Activated CD8-positive, alpha-beta memory T cell treated with anti-CD3 and anti-CD28 coated beads, Interleukin-2, amount 10 ng/mL, durations not matched to agents 7 days and 5 days (primary cell): ENCODE measurements around the gene ETF1. TPM values are rescaled to one million over a fixed set of nuclear protein-coding genes. Genes with fewer than 3 reads are reported as not detected.
A peak's percentile ranks its signal among the peaks of the same experiment; 100 is the strongest.

Source experiments
- ATAC-seq: fragments of 150-1000 bp; cut with Tn5 transposase; one replicate; pipeline ENCODE4 v1.10.0; 2021; ENCODE audit warnings: moderate library complexity
- CTCF ChIA-PET: fragments of 350-600 bp; sonication (Branson Sonifier 250); formaldehyde crosslinking; loops from one replicate; lab custom pipeline; 2021; ENCODE audit warnings: antibody characterized with exemption; lab: Charles Lee
- DNase-seq: peaks from one replicate; pipeline ENCODE4 v3.0.0-alpha.2; 2020
- H3K27ac Mint-ChIP-seq: one replicate; pipeline ENCODE4 v1.8.0; 2021; ENCODE audit warnings: mild to moderate bottlenecking, mixed read lengths
- H3K27me3 Mint-ChIP-seq: one replicate; pipeline ENCODE4 v1.8.0; 2021; ENCODE audit warnings: mixed read lengths
- H3K36me3 Mint-ChIP-seq: one replicate; pipeline ENCODE4 v1.8.0; 2021; ENCODE audit warnings: mild to moderate bottlenecking, mixed read lengths
- H3K4me1 Mint-ChIP-seq: one replicate; pipeline ENCODE4 v1.8.0; 2021; ENCODE audit warnings: mixed read lengths
- H3K4me3 Mint-ChIP-seq: one replicate; pipeline ENCODE4 v1.8.0; 2021; ENCODE audit warnings: mild to moderate bottlenecking, moderate library complexity, mixed read lengths
- H3K9me3 Mint-ChIP-seq: one replicate; pipeline ENCODE4 v1.8.0; 2022; ENCODE audit warnings: low read depth, mixed read lengths
- total RNA-seq, 2 experiments: library from RNA; stranded (reverse); gene quantifications; one replicate each; pipeline ENCODE4 v1.2.3, GENCODE V29; 2021

The ETF1 gene
- total RNA-seq, 2 experiments from 2014 or later: 92.2 to 134 TPM

DNA sequence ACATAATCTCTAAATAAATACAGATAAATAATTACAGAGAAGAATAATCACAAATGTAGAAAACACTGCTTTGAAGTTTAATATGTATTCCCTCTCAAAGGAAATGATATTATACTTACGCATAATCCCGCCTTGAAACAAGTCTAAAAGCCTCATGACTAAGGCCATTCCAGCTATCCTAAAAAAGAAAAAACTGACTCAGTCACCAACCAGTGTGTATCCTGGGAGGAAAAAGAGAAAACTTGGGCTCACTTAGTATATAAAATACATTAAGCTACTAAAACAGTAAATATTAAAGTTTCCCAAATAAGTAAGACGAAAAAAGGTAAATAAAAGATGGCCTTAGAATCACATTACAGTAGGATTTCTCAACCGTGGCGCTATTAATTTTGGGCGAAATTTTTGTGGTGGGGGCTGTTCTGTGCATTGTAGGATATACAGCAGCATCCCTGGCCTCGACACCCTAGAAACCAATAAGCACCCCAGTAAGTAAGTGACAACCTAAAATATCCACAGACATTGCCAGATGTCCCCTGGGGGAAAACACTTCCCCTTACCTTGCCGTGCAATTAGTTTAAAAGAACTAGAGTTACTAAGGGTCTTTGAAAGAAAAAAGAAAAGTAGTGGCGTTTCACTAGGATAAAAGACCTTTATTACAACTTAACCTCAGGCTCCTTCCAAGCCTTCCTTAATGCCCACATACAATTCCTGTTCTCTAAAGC lies 31.1 kb upstream of the ETF1 start:
- peaks cover 38% of the 10 kb centered on the region for H3K36me3 Mint-ChIP-seq

DNA sequence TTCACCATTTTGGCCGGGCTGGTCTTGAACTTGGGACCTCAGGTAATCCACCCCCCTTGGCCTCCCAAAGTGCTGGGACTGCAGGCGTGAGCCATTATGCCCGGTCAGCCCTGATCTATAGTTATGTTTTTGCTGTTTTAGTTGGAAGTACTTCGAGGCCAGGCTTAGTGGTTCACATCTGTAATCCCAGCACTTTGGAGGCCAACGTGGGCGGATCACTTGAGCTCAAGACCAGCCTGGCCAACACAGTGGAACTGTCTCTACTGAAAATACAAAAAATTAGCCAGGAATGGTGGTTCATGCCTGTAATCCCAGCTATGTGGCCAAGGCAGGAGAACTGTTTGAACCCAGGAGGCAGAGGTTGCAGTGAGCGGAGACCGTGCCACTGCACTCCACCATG lies 30.2 kb upstream of the ETF1 start:
- Mint-ChIP-seq H3K4me3 (no peak overlapping the region), H3K27me3 (no peaks in the 10 kb centered on the region), H3K27ac (peak overlapping the region; percentile 43), H3K9me3 (no peaks in the 10 kb centered on the region), H3K36me3 (peaks cover 47% of the 10 kb centered on the region), H3K4me1 (peaks cover 49% of the 10 kb centered on the region)
- DNase-seq (no peak), ATAC-seq (no peak)
- CTCF ChIA-PET: no interaction called here

More for the DNA sequence above, 31.1 kb upstream of the ETF1 start:
- Mint-ChIP-seq H3K4me3 (peak overlapping the region; percentile 93), H3K27ac (peak overlapping the region; percentile 98), H3K9me3 (no peaks in the 10 kb centered on the region), H3K4me1 (peaks cover 40% of the 10 kb centered on the region), H3K27me3 (no peaks in the 10 kb centered on the region)
- DNase-seq (no peak), ATAC-seq (no peak)
- CTCF ChIA-PET: interaction anchor here (2.1 to 3.0 kb wide), 2 partner anchors 31 to 110 kb away, joined by 18 read pairs; partner anchors contain the start of genes EGR1 and ETF1

DNA sequence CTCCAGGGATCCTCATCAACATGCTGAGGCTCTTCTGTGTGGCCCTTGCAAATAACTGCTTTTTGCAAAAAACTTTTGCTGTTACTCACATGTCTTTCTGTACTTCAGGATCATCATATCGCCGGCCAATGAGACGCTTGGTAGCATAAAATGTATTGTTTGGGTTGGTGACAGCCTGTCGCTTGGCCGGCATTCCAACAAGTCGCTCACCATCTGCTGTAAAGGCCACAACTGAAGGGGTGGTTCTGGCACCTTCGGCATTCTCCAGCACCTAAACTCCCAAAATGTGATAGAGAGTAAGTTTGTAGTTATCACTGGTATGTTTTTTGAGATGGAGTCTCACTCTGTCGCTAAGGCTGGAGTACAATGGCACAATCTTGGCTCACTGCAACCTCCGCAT lies 27.8 kb upstream of the ETF1 start:
- H3K27me3 Mint-ChIP-seq: no peaks in the 10 kb centered on the region
- no peaks in the 10 kb centered on the region for H3K9me3 Mint-ChIP-seq
- no peak overlapping the region for H3K27ac Mint-ChIP-seq
- H3K4me1 Mint-ChIP-seq: peaks cover 61% of the 10 kb centered on the region
- CTCF ChIA-PET: interaction anchor here (1.2 kb wide), 1 partner anchor 23 kb away, joined by 4 read pairs; no protein-coding TSS in a partner anchor
- H3K4me3 Mint-ChIP-seq: no peak overlapping the region
- peaks cover 66% of the 10 kb centered on the region for H3K36me3 Mint-ChIP-seq
- DNase-seq (no peak), ATAC-seq (no peak)

DNA sequence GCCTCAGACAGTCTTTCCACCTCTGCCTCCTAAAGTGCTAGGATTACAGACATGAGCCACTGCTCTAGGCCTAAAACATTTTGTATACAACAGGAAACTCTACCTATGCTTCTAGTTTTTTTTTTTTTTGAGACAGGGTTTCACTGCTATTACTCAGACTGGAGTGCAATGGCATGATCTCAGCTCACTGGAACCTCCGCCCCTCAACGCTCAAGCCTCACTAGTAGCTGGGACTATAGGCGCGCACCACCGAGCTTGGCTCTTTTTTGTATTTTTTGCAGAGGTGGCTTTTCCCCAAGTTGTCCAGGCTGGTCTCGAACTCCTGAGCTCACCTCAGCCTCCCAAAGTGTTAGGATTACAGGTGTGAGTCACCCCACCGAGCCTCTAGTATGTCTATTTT lies 26.7 kb upstream of the ETF1 start:
- ATAC-seq: no peak
- DNase-seq: no peak
- Mint-ChIP-seq H3K4me1 (peaks cover 68% of the 10 kb centered on the region), H3K27me3 (no peaks in the 10 kb centered on the region), H3K27ac (peak overlapping the region; percentile 15), H3K4me3 (no peak overlapping the region), H3K36me3 (peaks cover 73% of the 10 kb centered on the region), H3K9me3 (no peaks in the 10 kb centered on the region)
- CTCF ChIA-PET: interaction anchor here (0.6 to 1.1 kb wide), 2 partner anchors 26 to 340 kb away, joined by 3 read pairs; partner anchors contain the start of gene ETF1

DNA sequence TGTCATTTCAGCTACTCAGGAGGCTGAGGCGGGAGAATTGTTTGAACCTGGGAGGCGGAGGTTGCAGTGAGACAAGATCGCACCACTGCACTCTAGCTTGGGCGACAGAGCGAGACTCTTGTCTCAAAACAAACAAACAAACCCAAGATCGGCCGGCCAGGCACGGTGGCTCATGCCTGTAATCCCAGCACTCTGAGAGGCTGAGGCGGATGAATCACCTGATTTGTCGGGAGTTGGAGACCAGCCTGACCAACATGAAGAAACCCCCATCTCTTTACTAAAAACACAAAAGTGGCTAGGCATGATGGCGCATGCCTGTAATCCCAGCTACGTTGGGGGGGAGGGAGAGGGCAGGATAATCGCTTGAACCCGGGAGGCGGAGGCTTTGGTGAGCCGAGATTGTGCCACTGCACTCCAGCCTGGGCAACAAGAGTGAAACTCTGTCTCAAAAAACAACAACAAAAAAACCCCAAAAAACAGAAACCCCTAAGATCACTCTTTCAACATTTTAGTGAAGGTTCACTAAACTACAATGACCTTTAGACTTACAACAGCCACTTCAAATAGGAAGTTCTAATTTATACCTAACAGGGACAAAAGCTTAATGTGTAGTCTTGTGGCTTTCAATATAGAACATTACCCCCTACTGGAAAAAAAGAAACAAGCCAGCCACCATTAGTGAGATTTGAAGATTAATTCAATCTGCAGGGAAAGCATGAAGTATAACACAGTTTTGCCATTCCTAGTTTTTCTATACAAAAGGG lies 25.2 kb upstream of the ETF1 start:
- Mint-ChIP-seq H3K4me3 (no peak overlapping the region), H3K27me3 (no peaks in the 10 kb centered on the region), H3K36me3 (peaks cover 70% of the 10 kb centered on the region), H3K27ac (peak overlapping the region; percentile 65), H3K9me3 (no peaks in the 10 kb centered on the region), H3K4me1 (peaks cover 76% of the 10 kb centered on the region)
- CTCF ChIA-PET: interaction anchor here (0.7 to 3.8 kb wide), 6 partner anchors 11 to 119 kb away, joined by 3 to 16 read pairs (median 4); no protein-coding TSS in a partner anchor
- DNase-seq (no peak), ATAC-seq (no peak)

DNA sequence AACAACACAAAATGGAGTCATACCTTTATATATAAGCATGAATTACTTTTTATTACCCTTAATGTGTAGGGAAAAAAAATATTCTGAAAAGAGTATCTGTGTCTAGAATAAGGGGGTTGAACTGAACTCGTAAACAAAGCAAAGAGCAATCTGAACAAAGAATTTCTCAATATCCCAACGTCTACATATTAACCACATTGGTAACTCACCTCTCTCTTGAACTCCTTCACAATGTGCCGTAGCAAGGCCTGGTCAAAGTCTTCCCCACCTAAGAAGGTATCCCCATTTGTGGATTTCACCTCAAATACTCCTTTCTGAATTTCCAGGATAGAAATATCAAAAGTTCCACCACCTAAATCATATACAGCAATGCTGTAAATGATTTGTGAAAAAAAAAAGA lies 23.8 kb upstream of the ETF1 start:
- Mint-ChIP-seq H3K27me3 (no peaks in the 10 kb centered on the region), H3K4me1 (peaks cover 73% of the 10 kb centered on the region), H3K27ac (peak overlapping the region; percentile 98)

DNA sequence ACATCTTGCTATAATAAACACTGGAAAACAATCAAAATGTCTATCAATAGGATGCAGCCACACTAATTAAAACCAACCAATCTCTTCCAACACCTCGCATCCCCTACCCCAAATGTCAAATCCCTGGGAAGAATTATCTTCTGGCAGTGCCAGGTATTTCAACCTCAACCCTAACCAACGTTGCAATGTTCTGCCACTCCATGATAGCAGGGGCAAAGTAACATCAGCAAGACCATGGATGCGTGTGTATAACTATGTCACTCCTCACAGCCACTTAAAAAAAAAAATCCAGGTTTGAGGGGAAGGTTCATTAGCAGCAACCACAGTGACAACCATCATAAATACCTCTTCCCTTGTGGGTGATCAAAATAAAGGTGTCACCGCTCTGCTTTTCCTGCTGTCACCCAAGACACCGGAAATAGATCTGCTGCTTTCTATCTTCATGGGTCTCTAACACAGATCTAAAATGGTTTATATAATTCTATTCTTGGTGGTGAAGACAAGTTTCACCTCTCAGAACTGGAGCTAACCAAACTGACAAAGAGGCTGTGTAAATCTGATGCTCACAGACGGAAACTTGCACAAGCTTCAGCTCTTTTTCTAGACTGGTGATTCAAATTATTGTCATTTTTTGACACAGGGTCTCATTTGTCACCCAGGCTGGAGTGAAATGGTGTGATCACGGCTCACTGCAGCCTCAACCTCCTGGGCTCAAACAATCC lies 22.2 kb upstream of the ETF1 start:
- ATAC-seq: peak; percentile 84

More for the DNA sequence above, 23.8 kb upstream of the ETF1 start:
- Mint-ChIP-seq H3K36me3 (peaks cover 61% of the 10 kb centered on the region), H3K9me3 (no peaks in the 10 kb centered on the region), H3K4me3 (peak overlapping the region; percentile 7)
- CTCF ChIA-PET: interaction anchor here (0.8 to 3.8 kb wide), 10 partner anchors 9 to 707 kb away, joined by 3 to 23 read pairs (median 5); partner anchors contain the start of genes ETF1, HSPA9 and KDM3B
- DNase-seq (no peak), ATAC-seq (no peak)

DNA sequence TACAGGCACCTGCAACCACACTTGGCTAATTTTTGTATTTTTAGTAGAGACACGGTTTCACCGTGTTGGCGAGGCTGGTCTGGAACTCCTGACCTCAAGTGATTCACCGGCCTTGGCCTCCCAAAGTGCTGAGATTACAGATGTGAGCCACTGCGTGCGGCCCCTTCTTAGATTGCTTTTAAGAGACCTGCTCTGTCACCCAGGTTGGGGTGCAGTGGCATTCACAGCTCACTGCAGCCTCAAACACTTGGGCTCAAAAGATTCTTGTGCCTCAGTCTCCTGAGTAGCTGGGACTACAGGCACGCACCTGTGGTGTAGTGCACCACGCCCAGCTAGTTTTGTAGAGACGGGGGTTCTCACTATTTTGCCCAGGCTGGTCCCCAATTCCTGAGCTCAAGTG lies 21.2 kb upstream of the ETF1 start:
- ATAC-seq (no peak), DNase-seq (no peak)
- no peak overlapping the region for H3K4me3 Mint-ChIP-seq
- peaks cover 71% of the 10 kb centered on the region for H3K36me3 Mint-ChIP-seq
- peak overlapping the region; percentile 98 for H3K27ac Mint-ChIP-seq
- CTCF ChIA-PET: no interaction called here
- no peaks in the 10 kb centered on the region for H3K9me3 Mint-ChIP-seq
- peaks cover 67% of the 10 kb centered on the region for H3K4me1 Mint-ChIP-seq
- H3K27me3 Mint-ChIP-seq: no peaks in the 10 kb centered on the region

More for the DNA sequence above, 22.2 kb upstream of the ETF1 start:
- no peaks in the 10 kb centered on the region for H3K27me3 Mint-ChIP-seq
- H3K9me3 Mint-ChIP-seq: no peaks in the 10 kb centered on the region
- peaks cover 72% of the 10 kb centered on the region for H3K4me1 Mint-ChIP-seq
- peak overlapping the region; percentile 49 for H3K4me3 Mint-ChIP-seq
- H3K27ac Mint-ChIP-seq: peak overlapping the region; percentile 98
- DNase-seq: peak; percentile 74
- CTCF ChIA-PET: interaction anchor here (0.8 to 3.8 kb wide), 10 partner anchors 10 to 212 kb away, joined by 3 to 23 read pairs (median 4); partner anchors contain the start of genes ETF1 and HSPA9
- H3K36me3 Mint-ChIP-seq: peaks cover 66% of the 10 kb centered on the region

DNA sequence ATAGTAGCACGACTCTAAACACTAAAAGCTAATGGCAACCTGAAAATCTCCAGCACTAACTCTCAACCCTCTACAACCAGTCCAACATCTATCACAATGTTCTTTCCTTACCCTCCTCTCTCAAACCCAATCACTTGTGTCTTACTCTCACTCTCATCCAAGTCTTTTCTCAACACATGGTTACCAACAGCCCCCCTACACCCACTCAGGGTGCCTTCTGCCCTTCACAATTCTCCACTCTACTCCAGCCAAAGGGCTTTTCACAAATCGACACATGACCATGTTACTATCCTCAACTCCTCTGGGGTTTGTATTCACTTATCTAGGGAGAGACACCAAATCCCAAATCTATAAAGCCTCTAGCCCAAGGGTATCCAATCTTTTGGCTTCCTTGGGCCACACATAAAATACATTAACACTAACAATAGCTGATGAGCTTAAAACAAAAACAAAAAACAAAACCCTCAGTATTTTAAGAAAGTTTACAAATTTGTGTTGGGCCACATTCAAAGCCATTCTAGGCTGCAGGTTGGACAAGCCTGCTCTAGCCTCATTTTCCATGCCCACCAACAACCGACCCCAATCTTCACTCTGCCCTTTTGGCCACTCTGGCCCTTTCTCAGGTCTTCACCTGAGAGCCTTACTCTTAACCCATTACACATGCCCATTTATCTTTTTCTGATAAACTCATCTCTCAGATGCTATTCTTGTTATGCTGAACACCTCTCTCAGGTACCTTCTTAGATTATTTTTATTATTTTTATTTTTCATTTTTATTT lies 20.5 kb upstream of the ETF1 start:
- Mint-ChIP-seq H3K4me1 (peaks cover 62% of the 10 kb centered on the region), H3K36me3 (peaks cover 71% of the 10 kb centered on the region)
- ATAC-seq: no peak

DNA sequence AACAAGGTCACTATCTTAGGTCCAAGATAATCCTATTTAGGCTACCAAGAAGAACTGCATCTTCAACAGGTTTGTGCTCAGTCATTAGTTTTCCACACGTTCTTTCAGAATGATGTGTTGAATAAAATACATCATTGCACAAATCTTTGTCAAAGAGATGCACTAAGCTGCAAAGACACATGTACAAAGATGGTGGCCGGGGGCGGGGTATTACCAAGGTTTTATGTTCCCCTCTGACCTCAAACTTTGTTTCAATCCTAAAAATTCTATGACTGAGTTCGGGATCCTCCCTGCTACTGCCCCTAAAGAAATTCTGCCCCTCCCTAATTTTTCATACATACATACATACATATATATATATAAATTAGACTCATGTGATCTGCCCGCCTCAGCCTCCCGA lies 17.9 kb upstream of the ETF1 start:
- Mint-ChIP-seq H3K27me3 (no peaks in the 10 kb centered on the region), H3K27ac (no peak overlapping the region), H3K4me3 (no peak overlapping the region), H3K36me3 (peaks cover 71% of the 10 kb centered on the region), H3K9me3 (no peaks in the 10 kb centered on the region), H3K4me1 (peaks cover 40% of the 10 kb centered on the region)
- ATAC-seq: no peak
- DNase-seq: no peak
- CTCF ChIA-PET: no interaction called here

More for the DNA sequence above, 20.5 kb upstream of the ETF1 start:
- Mint-ChIP-seq H3K27me3 (no peaks in the 10 kb centered on the region), H3K9me3 (no peaks in the 10 kb centered on the region), H3K4me3 (no peak overlapping the region), H3K27ac (peak overlapping the region; percentile 58)
- no peak for DNase-seq
- CTCF ChIA-PET: interaction anchor here (1.1 kb wide), 1 partner anchor 12 kb away, joined by 3 read pairs; no protein-coding TSS in a partner anchor

DNA sequence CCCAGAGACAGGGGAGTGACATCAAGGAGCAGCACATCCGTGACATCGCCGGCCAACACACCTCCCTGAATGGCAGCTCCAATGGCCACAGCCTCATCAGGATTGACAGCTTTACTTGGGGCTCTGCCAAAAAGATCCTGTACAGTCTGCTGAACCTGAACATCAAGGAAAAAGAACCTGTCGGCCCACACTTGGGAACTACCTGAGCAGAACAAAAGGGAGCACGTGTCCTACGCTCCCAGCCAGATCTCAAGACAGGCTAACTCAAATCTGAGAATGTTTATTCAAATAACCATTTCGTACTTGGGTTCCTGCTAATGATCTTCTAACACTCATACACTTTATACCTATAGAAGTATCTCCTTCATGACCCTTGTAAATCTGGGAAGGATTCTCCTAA lies 16.9 kb upstream of the ETF1 start:
- ATAC-seq: no peak

DNA sequence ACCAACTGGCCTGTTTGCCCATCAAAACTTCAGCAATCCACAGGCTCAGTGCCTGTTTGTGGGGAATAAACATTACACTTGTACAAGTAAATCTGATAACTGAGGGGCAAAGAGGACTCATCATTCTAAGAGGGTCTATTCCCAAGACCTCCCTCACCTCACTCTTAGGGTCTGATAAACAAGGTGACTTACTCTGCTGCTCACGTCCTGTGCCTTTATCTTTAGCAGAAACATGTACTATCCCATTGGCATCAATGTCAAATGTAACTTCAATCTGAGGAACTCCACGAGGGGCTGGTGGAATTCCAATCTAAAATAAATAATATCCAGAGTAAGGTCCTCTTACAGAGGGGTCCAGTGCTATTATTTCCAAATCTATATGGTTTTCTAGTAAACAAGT lies 14.6 kb upstream of the ETF1 start:
- ATAC-seq (no peak), DNase-seq (no peak)
- no peaks in the 10 kb centered on the region for H3K9me3 Mint-ChIP-seq
- H3K27ac Mint-ChIP-seq: no peak overlapping the region
- H3K36me3 Mint-ChIP-seq: peaks cover 74% of the 10 kb centered on the region
- H3K4me3 Mint-ChIP-seq: no peak overlapping the region
- no peaks in the 10 kb centered on the region for H3K27me3 Mint-ChIP-seq
- H3K4me1 Mint-ChIP-seq: peaks cover 14% of the 10 kb centered on the region
- CTCF ChIA-PET: interaction anchor here (1.6 kb wide), 1 partner anchor 11 kb away, joined by 3 read pairs; no protein-coding TSS in a partner anchor

More for the DNA sequence above, 16.9 kb upstream of the ETF1 start:
- Mint-ChIP-seq H3K27me3 (no peaks in the 10 kb centered on the region), H3K9me3 (no peaks in the 10 kb centered on the region), H3K36me3 (peaks cover 70% of the 10 kb centered on the region), H3K4me3 (no peak overlapping the region), H3K4me1 (peaks cover 31% of the 10 kb centered on the region), H3K27ac (no peak overlapping the region)
- CTCF ChIA-PET: interaction anchor here (1.5 kb wide), 1 partner anchor 24 kb away, joined by 6 read pairs; no protein-coding TSS in a partner anchor
- DNase-seq: peak; percentile 16
